HuH-7 (cell line): Measurements from ENCODE around the gene GRIA1.

Source experiments
- DNase-seq: peaks from one replicate; pipeline ENCODE4 v3.0.0; 2011; ENCODE audit warnings: low spot score

GRIA1 gene

GRCh38 chr5:153546566-153546965 is 56.1 kb downstream of the GRIA1 start:
- DNase-seq: no peak

- no peak for DNase-seq
Measured at GRCh38 chr5:153551537-153552079, 61.1 kb downstream of the GRIA1 start.

- no peak for DNase-seq
Measured at GRCh38 chr5:153552886-153553285, 62.4 kb downstream of the GRIA1 start.

- DNase-seq: no peak
Measured at GRCh38 chr5:153555420-153556114, 65.1 kb downstream of the GRIA1 start.

DNA sequence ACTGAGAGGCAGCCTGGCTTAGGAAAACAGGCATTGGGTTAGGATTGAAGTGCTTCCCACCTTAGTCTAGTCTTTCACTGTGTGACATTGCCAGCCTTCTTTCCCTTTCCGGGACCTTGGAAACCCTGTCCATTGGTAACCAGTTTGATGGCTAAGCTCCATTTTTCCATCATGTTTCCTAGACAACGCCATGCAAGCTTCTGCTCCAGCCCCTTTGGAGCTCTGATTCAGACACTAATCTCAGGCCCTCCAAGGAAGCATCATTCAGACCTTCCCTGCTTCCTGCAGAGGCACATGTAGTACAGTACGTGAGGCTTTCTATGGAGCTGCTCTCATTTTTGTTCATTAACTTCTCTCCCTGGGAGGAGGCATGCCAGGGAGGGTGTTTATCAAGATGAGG is 68.5 kb downstream of the GRIA1 start:
- no peak for DNase-seq

DNA sequence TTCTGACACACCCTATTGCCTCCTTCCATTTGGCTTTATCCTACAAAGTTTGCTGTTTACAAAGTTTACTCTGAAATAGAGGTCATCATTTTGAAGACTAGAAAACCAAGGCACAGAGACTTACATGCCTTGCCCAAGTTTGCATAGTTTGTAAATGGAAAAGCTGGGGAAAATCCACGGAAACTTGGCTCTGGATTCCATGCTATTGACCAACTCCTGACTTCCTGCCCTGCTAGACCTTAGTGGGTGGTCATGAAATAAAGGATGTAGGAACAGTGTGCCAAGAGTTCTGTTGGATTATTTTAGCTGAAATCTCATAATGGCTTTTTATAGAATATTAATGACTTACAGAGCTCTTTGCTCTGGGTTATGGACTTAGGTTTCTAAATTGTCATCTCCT is 69.5 kb downstream of the GRIA1 start:
- no peak for DNase-seq

DNA sequence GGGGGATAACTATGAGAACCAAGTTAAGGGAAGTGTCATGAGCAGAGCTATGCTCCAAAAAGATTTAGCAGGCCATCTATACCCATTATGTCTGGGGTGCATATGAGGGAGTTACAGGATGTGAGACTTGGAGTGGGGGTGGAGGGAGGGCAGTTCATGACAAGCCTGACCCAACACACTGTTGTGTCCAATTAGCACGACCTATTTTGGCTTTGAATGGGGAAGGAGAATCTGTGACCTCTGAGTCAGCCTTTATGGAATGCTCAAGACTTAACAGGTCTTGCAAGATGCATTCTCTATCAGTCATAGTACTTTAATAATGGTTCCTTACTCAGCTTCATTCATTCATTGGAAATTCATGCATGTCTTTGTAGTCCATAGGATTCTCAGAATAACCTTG is 71.7 kb downstream of the GRIA1 start:
- DNase-seq: no peak

DNA sequence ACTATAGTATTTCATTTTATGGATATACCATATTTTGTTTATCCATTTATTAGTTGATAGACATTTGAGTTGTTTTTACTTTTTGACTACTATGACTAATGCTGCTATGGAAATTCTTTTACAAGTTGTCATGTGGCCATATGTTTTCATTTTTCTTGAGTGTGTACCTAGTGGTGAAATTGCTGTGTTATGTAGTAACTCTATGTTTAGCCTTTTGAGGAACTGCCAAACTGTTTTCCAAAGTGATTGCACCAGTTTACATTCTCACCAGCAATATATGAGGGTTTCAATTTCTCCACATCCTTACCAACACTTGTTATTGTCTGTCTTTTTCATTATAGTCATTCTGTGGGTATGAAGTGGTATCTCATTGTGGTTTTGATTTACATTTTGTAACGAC is 75.4 kb downstream of the GRIA1 start:
- DNase-seq: no peak

GRCh38 chr5:153569036-153569435 is 78.6 kb downstream of the GRIA1 start:
- DNase-seq: no peak

DNA sequence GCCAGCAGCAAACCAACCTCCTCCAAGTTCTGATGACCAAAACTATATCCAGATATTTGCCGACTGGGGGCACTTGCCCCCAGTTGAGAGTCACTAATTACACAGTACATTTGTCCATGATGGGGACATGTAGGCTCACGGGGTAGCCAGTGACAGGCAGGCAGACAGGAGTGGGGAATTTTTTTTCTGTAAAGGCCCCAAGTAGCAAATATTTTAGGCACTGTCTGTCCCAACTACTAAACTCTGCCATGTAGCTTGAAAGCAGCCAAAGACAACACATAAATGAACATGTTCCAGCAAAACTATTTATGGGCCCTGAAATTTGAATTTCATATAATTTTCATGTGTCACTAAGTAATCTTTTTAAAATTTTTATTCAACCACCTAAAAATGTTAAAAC is 80.7 kb downstream of the GRIA1 start:
- no peak for DNase-seq

DNA sequence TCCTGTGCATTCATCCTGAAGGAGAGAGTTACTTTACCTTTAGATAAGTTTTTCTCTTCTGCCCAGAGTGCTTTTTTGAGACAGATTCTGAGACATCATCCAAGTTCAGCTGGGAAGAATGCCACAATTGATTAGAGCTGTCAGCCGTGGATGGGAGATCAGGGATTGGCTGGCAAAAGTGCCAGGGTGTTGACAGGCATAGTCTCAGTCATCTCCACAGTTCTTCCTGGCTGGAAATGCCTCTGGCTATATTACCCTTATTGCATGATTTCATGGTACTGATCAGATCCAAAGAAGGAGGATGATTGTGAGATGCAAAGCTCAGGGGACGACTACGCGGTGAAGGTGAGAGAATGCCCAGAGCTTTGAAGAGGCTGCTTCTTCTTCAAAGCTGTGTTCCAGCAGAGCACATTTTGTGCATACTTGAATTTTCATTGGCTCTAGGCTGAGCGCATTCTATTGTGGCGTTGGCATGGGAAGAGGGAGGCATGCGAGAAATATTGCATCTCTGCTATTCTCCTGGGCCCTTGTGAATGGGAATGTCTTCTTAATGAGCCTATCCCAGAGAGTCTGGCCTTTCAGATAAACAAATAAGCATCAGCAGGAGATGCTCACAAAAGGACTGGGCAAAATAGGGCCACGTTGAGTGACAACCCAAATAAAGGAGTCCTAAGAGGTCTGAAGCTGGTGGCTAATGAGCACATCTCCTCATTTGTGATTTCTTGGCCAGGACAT is 82.1 kb downstream of the GRIA1 start:
- no peak for DNase-seq

GRCh38 chr5:153573326-153574033 is 83.0 kb downstream of the GRIA1 start:
- DNase-seq: no peak

DNA sequence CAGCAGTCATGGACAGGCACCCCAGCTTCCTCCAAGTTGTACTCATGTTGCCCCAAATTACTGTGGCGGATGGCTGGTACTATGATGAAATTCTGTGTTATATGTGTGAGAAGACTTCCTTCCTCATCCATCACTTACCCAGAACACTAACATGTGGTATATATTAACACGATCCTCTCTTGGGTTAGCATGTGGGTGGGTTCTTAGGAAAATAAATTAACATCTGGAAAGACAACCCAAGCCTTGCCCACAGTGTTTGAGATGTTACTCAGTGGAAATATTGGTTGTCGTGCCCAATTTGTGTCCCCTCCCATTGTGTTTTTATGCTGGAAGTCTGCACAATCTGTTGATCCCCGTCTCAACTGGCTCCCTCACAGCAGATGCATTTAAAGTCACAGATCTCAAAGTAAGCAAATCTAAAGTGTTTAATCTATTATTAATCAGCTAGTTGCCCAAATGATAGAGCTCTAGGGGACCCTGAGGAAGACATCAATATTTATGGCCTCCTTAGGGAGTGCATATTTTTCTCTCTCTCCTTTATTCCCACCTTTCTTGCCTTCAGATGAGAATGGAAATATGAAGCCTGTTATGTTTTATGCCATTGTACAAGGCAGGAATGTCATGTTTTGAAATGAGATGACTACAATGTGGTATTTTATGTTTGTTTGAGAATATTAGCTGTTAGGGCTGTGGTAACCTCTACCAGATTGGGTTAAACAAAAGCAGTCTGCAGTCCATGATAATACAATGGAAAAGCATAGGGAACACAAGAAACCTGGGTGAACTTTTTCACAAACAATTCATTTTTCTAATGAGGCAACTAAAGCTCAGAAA is 93.9 kb downstream of the GRIA1 start:
- DNase-seq: no peak

GRCh38 chr5:153584960-153585359 is 94.5 kb downstream of the GRIA1 start:
- no peak for DNase-seq

DNA sequence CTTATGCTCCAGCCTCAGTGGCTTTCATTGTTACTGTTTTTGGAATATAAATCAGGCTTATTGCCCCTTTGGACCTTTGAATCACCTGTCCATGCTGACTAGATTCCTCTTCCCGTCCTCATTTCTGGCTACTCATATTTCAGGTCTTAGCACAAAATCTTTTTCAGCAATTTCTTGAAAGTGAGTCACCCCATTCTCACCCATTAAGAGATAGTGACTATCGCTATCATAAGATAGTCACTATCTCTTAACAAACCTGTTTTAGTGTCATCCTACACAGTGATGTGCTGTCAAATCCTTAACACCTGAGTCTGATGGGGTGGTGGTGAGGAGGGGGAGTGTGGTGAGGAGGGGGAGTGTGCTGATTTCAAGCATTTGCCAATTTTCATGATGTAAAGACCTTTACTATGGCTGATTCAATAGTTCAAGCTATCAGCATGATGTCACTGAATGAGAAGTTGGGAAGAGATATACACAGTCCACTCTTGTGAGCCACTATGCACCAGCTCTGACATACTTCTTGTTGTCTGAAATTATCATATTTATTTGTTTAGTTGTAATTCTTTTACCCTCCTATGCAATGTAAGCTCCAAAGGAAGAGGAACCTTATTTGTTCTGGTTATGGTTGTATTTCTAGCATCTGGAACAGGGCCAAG is 95.3 kb downstream of the GRIA1 start:
- no peak for DNase-seq

- DNase-seq: no peak
Measured at GRCh38 chr5:153592081-153592480, 101.6 kb downstream of the GRIA1 start.

GRCh38 chr5:153594785-153595184 is 104.3 kb downstream of the GRIA1 start:
- DNase-seq: no peak

- DNase-seq: no peak
Measured at GRCh38 chr5:153598099-153598498, 107.6 kb downstream of the GRIA1 start.

GRCh38 chr5:153601377-153601776 is 110.9 kb downstream of the GRIA1 start:
- no peak for DNase-seq

DNA sequence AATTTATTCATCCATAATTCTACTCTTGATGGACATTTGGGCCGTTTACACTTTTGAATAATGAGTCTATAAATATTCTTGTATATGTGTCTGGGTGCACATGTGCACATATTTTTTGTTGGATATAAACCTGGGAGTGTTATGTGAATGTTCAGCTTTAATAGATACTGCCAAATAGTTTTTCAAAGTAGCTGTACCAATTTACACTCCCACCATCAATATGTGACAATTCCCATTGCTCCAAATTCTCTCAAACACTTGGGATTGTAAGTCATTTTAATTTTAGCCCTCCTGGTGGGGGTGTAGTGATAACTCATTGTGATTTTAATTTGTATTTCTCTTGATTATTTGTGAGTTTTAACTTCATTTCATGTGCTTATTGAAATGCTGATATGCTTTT is 114.9 kb downstream of the GRIA1 start:
- no peak for DNase-seq

DNA sequence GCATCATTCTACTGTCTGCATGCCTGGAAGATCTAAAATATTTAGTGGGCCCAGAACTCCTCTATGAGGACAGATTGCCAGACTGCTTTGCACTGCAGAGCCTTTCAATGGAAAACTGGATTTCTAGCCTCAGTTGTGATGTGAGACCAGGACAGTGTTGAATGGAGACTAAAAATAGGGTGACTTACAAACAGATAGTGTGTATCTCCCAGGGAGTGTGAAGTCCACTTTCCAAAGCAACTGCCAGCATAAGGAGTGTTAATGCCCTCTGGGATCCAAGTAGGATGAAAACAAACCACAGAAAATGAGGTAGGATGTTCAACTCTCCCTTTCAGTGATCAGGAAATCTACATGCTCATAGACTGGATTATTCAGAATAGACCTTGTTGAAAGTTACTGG is 119.5 kb downstream of the GRIA1 start:
- DNase-seq: no peak

GRCh38 chr5:153610811-153611210 is 120.3 kb downstream of the GRIA1 start:
- no peak for DNase-seq
